ENCODE data around the gene ETFB. TPM values are rescaled to one million over a fixed set of nuclear protein-coding genes. Genes with fewer than 3 reads are reported as not detected.
A peak's percentile ranks its signal among the peaks of the same experiment; 100 is the strongest.

Gene ETFB
- total RNA-seq, 1 experiment from 2014 or later, result 203 TPM

- intact Hi-C loops (cut with micrococcal nuclease; ENCODE audit: unreplicated experiment), result loop anchor here (2.0 to 5.0 kb wide), 2 partner anchors 29 to 324 kb away; partner anchors contain the start of gene ETFB
- Mint-ChIP-seq H3K27me3 (ENCODE audit: unreplicated experiment) (no peaks in the 10 kb centered on the region), H3K4me3 (ENCODE audit: low read depth, unreplicated experiment) (peak overlapping the region; percentile 72), H3K4me1 (ENCODE audit: low read depth, unreplicated experiment) (peaks cover 30% of the 10 kb centered on the region), H3K36me3 (ENCODE audit: insufficient read depth, unreplicated experiment) (peaks cover 27% of the 10 kb centered on the region), H3K27ac (ENCODE audit: unreplicated experiment) (no peak overlapping the region), H3K9me3 (ENCODE audit: low read depth, unreplicated experiment) (no peaks in the 10 kb centered on the region)
- TF ChIP-seq CTCF (IDR thresholded peaks at IDR 0.05; ENCODE audit: unreplicated experiment), result no peak
- BruUV-seq (replicated peaks), result no TSS peak
- CTCF ChIA-PET, result no interaction called here
- DNase-seq, result no peak
Observed at GRCh38 chr19:51337861-51338562, 28.2 kb downstream of the ETFB start.

- BruUV-seq (replicated peaks), result no TSS peak
- H3K4me1 Mint-ChIP-seq (ENCODE audit: low read depth, unreplicated experiment), result peaks cover 23% of the 10 kb centered on the region
- no peak overlapping the region for H3K4me3 Mint-ChIP-seq (ENCODE audit: low read depth, unreplicated experiment)
- H3K27me3 Mint-ChIP-seq (ENCODE audit: unreplicated experiment), result no peaks in the 10 kb centered on the region
- H3K36me3 Mint-ChIP-seq (ENCODE audit: insufficient read depth, unreplicated experiment), result peaks cover 20% of the 10 kb centered on the region
- no peak for TF ChIP-seq CTCF (IDR thresholded peaks at IDR 0.05; ENCODE audit: unreplicated experiment)
- H3K27ac Mint-ChIP-seq (ENCODE audit: unreplicated experiment), result no peak overlapping the region
- intact Hi-C loops (cut with micrococcal nuclease; ENCODE audit: unreplicated experiment), result loop anchor here (5.0 kb wide), 1 partner anchor 325 kb away; no protein-coding TSS in a partner anchor
- no peaks in the 10 kb centered on the region for H3K9me3 Mint-ChIP-seq (ENCODE audit: low read depth, unreplicated experiment)
- CTCF ChIA-PET, result no interaction called here
- no peak for DNase-seq
Observed at GRCh38 chr19:51337141-51337860, 28.9 kb downstream of the ETFB start.

GRCh38 chr19:51333836-51334460 lies 32.2 kb downstream of the ETFB start:
- peaks cover 5% of the 10 kb centered on the region for H3K36me3 Mint-ChIP-seq (ENCODE audit: insufficient read depth, unreplicated experiment)
- no peaks in the 10 kb centered on the region for H3K27me3 Mint-ChIP-seq (ENCODE audit: unreplicated experiment)
- no peak for DNase-seq
- no peak overlapping the region for H3K27ac Mint-ChIP-seq (ENCODE audit: unreplicated experiment)
- H3K4me3 Mint-ChIP-seq (ENCODE audit: low read depth, unreplicated experiment), result no peak overlapping the region
- CTCF ChIA-PET, result no interaction called here
- TF ChIP-seq CTCF (IDR thresholded peaks at IDR 0.05; ENCODE audit: unreplicated experiment), result no peak
- H3K4me1 Mint-ChIP-seq (ENCODE audit: low read depth, unreplicated experiment), result no peaks in the 10 kb centered on the region
- H3K9me3 Mint-ChIP-seq (ENCODE audit: low read depth, unreplicated experiment), result peaks cover 6% of the 10 kb centered on the region
- intact Hi-C loops (cut with micrococcal nuclease; ENCODE audit: unreplicated experiment), result no loop called here
- BruUV-seq (replicated peaks), result no TSS peak

- CTCF ChIA-PET, result no interaction called here
- Mint-ChIP-seq H3K27ac (ENCODE audit: unreplicated experiment) (no peak overlapping the region), H3K4me3 (ENCODE audit: low read depth, unreplicated experiment) (no peak overlapping the region), H3K27me3 (ENCODE audit: unreplicated experiment) (peaks cover 18% of the 10 kb centered on the region), H3K9me3 (ENCODE audit: low read depth, unreplicated experiment) (peaks cover 6% of the 10 kb centered on the region), H3K36me3 (ENCODE audit: insufficient read depth, unreplicated experiment) (peaks cover 4% of the 10 kb centered on the region), H3K4me1 (ENCODE audit: low read depth, unreplicated experiment) (peaks cover 8% of the 10 kb centered on the region)
- TF ChIP-seq CTCF (IDR thresholded peaks at IDR 0.05; ENCODE audit: unreplicated experiment), result no peak
- no TSS peak for BruUV-seq (replicated peaks)
- no peak for DNase-seq
- intact Hi-C loops (cut with micrococcal nuclease; ENCODE audit: unreplicated experiment), result no loop called here
Observed at GRCh38 chr19:51331716-51332115, 34.5 kb downstream of the ETFB start.
